PC-3 (cell line): Measurements from ENCODE around the gene FLRT1.

Experiments
- CTCF ChIP-seq: fragments of 300-600 bp; sonication (generic); conservative IDR thresholded peaks from 2 replicates; pipeline ENCODE4 v1.5.1; 2017; ENCODE audit warnings: antibody characterized with exemption, low read depth, mild to moderate bottlenecking, low read length
- EZH2 ChIP-seq: fragments of 300-600 bp; sonication (generic); IDR thresholded peaks from one replicate; pipeline ENCODE4 v1.6.1; 2017; ENCODE audit warnings: antibody characterized with exemption, mild to moderate bottlenecking, low read length; ENCODE audit not compliant: unreplicated experiment
- EZH2phosphoT487 ChIP-seq: fragments of 300-600 bp; sonication (generic); IDR thresholded peaks from 2 replicates; pipeline ENCODE4 v1.6.1; 2018; ENCODE audit warnings: mild to moderate bottlenecking, antibody characterized with exemption, low read length, borderline replicate concordance

GRCh38 chr11:64060861-64061444, 25.2 kb downstream of the FLRT1 start:
- no peak for TF ChIP-seq CTCF
- no peak for TF ChIP-seq EZH2
- no peak for TF ChIP-seq EZH2phosphoT487
